ENCODE measurements around the gene RPS6KA4.
"Not testable (repeated sequence)": the region's sequence is repeated elsewhere in the genome, so short reads cannot be mapped to it uniquely, and the experiment has no call there.

The RPS6KA4 gene

DNA sequence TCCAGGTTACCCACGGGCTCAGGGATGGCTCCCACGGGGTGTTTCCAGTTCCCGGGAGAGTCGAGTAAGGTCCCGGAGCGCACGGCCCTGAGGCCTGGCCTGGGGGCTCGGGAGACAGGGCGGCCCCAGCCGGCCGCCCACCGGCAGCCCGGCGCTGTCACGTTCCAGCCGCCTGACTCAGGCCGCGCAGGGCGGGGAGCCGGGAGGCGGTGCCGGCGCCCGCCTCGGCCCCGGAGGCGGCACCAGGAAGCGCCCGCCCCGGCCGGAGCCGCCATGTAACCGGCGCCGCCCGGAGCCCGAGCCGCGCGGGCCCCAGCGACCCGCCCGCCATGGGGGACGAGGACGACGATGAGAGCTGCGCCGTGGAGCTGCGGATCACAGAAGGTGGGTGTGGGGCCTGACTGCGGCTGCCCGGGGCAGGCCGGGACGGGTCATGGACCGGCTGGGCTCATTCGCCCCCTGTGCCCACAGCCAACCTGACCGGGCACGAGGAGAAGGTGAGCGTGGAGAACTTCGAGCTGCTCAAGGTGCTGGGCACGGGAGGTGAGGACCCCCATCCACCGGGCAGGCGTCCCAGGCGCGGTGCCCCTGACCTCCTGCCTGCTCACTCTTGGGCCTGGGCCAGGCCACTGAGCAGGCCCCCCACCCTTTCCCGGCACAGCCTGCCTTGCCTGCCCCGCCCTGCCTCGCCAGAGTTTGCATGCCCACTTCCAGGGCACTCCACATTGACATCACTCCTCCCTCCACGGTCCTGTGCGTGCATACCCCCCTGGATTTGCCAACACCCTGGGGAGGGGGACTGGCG is at the start of gene RPS6KA4:
Gene RPS6KA4, plus strand, starts transcription at position 256 of the 805 bp plus-strand sequence. Its CDS starts 74 bp downstream, at position 330.
- DNase-seq (ENCODE audit: low read depth), result peak; percentile 47

GRCh38 chr11:64312947-64313346 is 46.0 kb upstream of the RPS6KA4 start:
- DNase-seq (ENCODE audit: low read depth), result no peak

DNA sequence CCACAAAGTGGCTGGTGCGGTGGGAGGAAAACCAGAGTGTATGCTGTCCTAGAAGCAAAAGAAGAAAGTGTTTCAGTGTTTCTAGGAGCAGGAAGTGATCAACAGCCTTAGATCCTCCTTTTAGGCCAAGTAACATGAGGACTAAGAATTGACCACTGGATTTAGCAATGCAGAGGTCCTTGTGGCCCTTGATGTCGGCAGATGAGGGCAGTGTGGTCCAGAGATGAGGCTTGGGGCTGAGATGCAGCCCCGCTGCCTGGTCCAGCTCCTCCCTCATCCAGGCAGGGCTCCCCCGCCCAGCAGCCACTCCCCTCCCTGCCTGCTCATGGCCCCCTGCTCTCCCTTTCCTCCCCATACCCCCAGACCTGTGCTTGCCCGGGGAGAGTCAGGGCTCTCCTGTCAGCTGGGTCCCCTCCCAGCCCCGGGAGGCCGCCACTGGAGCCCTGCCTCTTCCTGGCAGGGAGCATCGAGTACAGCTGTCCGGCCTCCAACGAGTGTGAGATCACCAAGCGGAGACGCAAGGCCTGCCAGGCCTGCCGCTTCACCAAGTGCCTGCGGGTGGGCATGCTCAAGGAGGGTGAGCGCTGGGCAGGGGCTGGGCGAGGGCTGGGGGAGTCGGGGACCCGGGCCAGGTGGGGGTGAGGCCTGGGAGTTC is 45.3 kb upstream of the RPS6KA4 start:
- DNase-seq (ENCODE audit: low read depth), result peak; percentile 50

DNA sequence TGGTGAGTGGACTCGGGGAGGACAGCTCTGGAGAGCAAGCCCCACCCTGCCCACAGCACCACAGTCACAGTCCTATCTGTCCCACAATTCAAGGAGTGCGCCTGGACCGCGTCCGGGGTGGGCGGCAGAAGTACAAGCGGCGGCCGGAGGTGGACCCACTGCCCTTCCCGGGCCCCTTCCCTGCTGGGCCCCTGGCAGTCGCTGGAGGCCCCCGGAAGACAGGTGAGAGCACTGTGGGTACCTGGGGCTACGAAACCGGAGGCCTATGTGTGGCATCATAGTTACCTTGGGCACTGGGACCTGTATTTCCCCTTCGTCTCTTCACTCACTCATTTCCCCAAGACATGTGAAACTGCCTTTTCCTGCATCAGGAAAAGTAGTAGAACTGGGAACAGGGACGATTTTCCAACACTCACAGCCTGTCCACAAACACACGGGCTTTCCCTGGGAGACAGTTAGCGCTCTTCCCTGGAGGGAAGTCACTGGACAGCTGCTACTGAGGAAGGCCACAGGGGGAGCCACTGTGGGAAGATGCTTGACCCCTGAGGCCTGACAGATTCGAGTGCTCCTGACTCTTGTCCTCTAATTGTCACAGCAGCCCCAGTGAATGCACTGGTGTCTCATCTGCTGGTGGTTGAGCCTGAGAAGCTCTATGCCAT is 44.7 kb upstream of the RPS6KA4 start:
- no peak for DNase-seq (ENCODE audit: low read depth)

DNA sequence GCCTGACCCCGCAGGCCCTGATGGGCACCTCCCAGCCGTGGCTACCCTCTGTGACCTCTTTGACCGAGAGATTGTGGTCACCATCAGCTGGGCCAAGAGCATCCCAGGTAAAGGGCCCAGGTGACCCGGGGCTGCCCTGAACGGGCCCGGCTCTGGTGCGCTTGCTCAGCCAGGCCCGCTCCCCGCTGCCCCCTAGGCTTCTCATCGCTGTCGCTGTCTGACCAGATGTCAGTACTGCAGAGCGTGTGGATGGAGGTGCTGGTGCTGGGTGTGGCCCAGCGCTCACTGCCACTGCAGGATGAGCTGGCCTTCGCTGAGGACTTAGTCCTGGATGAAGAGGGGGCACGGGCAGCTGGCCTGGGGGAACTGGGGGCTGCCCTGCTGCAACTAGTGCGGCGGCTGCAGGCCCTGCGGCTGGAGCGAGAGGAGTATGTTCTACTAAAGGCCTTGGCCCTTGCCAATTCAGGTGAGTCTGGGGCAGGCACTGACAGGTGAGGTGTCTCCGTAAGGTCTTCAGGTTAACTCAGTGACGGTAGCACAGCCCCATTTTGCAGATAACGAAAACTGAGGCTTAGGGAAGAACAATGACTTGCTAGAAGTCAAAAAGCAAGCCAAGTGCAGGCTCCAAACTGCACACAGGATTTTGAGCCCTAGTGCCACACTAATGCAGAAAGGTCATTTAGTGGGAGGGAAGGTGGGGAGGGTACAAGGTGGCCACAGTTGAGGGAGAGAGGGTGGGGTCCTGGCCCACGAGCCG is 44.0 kb upstream of the RPS6KA4 start:
- DNase-seq (ENCODE audit: low read depth), result no peak

GRCh38 chr11:64315667-64316526 is 43.1 kb upstream of the RPS6KA4 start:
- not testable (repeated sequence) for DNase-seq (ENCODE audit: low read depth)

GRCh38 chr11:64316672-64317324 is 42.2 kb upstream of the RPS6KA4 start:
- no peak for DNase-seq (ENCODE audit: low read depth)

DNA sequence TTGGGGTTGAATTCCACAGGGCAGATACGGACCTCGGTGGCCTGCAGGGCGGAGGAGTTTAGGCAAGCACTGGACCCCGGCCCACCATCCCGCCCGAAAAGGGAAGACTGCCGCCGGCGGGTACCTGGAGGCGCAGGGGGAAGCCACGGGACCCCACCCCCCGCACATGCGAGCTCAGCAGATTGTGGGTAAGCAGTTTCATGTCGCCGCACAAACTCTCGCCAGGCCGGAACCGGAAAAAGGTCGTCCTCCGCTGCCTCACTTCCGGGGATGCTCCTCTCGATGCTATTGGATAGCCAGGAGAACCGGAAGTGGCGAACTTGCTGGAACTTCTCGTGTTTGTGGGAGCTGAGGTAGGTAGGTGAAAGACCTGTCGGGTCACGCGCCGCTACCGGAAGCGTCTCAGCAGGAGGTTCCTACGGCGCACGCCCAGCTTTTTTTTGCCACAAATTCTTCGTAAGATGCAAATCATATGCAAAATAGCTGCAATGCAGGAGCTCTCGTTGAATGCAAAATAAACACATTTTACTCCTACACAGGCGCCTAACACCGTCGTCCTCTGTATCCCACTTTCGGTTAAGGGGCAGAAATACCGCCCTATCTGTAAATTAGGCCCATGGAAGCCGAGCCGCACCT is 41.5 kb upstream of the RPS6KA4 start, which contains the start of gene TRMT112:
Gene TRMT112, minus strand, starts transcription at position 235 of the 636 bp plus-strand sequence. Its CDS starts 33 bp downstream, at position 202.
- peak; percentile 96 for DNase-seq (ENCODE audit: low read depth)

GRCh38 chr11:64317961-64318765 is 40.8 kb upstream of the RPS6KA4 start, which contains the start of gene PRDX5:
TSS of gene PRDX5 (plus strand) at chr11:64318121. CDS start at chr11:64318216, 95 bp downstream.
- DNase-seq (ENCODE audit: low read depth), result peak; percentile 97

GRCh38 chr11:64318766-64319761 is 39.9 kb upstream of the RPS6KA4 start:
- no peak for DNase-seq (ENCODE audit: low read depth)

DNA sequence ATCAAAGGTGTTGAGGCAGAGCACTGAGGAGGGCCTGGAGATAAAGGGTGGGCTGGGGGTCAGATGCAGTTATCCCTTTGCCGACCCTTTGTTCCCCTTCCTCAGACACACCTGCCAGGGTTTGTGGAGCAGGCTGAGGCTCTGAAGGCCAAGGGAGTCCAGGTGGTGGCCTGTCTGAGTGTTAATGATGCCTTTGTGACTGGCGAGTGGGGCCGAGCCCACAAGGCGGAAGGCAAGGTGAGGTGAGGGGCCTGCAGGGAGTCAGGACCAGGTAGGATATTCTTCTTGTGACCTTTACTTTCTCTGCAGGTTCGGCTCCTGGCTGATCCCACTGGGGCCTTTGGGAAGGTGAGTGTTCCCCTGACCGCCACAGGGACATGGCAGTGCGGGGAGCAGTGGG is 38.4 kb upstream of the RPS6KA4 start:
- DNase-seq (ENCODE audit: low read depth), result no peak

DNA sequence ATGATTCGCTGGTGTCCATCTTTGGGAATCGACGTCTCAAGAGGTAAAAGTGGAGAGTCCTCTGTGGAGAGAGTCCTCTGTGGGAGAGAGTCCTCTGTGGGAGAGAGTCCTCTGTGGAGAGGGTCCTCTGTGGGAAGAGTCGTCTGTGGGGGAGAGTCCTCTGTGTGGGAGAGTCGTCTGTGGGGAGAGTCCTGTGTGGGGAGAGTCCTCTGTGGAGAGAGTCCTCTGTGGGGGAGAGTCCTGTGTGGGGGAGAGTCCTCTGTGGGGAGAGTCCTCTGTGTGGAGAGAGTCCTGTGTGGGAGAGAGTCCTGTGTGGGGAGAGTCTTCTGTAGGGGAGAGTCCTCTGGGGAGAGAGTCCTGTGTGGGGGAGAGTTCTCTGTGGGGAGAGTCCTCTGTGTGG is 37.9 kb upstream of the RPS6KA4 start:
- DNase-seq (ENCODE audit: low read depth), result no peak

GRCh38 chr11:64321533-64321932 is 37.4 kb upstream of the RPS6KA4 start:
- DNase-seq (ENCODE audit: low read depth), result no peak

DNA sequence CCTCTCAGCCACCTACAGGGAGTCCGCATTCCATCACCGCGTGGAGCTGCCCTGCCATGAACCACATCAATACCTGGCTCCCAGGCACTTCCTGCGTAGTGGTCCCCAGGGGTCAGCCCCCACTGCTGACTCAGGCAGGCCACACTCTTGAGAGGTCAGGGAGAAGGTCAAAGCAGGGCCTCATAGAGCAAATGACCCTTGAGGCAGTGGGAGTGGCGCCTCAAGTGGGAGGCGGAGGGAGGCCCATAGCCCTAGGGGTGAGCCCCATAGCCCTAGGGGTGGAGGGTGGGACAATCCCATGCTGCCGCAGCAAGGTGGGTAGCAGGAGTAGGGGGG is 36.1 kb upstream of the RPS6KA4 start:
- DNase-seq (ENCODE audit: low read depth), result no peak

DNA sequence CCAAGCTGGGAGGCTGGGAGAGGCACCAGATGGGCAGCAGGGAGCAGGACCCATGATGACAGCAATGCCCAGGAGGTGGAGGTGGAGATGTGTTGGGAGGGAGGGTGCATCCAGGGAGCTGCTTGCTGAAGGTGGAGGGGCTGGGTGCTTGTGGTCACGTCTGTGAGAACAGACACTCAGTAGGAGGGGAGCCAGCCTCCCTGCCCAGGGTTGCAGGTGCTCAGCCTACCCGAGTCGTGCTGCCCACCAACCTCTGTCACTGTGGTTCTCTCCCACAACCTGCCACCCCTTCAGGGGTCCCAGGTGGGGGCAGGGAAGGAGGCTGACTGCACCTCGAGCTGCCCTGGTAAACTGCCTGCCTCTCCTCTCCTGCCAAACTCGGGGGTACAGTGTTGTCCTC is 35.6 kb upstream of the RPS6KA4 start:
- no peak for DNase-seq (ENCODE audit: low read depth)

- not testable (repeated sequence) for DNase-seq (ENCODE audit: low read depth)
Measured at GRCh38 chr11:64323984-64324383, 35.0 kb upstream of the RPS6KA4 start.

DNA sequence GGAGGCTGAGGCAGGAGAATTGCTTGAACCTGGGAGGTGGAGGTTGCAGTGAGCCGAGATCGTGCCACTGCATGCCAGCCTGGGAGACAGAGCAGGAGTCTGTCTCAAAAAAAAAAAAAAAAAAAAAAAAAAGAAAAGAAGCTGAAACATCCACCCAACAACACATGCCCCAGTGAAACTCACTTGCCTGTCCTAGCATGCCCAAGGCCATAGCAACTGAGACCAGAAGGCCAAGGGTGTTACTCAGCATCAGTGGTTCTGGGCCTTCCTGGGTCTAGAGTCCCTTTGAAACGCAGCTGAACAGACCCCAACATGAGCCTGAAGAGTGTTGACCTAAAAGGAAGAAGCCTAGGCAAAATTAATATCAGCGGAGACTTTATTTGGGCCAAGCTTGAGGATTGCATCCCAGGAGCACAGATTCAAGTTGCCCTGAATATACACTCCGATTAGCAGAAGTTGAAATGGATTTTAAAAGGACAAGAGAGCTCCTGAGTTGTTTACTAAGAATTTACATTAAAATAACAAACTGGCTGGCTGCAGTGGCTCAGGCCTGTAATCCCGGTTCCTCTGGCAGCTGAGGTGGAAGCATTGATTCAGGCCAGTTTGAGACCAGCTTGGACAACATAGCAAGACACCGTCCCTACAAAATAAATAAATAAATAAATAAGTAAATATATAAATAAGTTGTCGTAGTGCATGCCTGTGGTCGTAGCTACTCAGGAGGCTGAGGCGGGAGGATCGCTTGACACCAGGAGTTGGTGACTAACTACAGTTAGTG is 34.1 kb upstream of the RPS6KA4 start:
- no peak for DNase-seq (ENCODE audit: low read depth)
